Measurements from ENCODE around the gene SYT1. TPM values are rescaled to one million over a fixed set of nuclear protein-coding genes. Genes with fewer than 3 reads are reported as not detected.

SYT1 gene
- total and polyA plus RNA-seq, 2 experiments from 2014 or later = 48.7 to 51.7 TPM

GRCh38 chr12:79236920-79237319 is 372.3 kb downstream of the SYT1 start:
- peaks cover 4% of the 10 kb centered on the region for H3K36me3 Mint-ChIP-seq (ENCODE audit: low read depth)
- no peak overlapping the region for H2AFZ ChIP-seq
- H3K36me3 ChIP-seq (ENCODE audit: insufficient read depth) = no peaks in the 10 kb centered on the region
- DNase-seq (ENCODE audit: low spot score) = no peak
- no peak overlapping the region for H3K4me3 ChIP-seq
- no peaks in the 10 kb centered on the region for H3K9me3 Mint-ChIP-seq
- no peak overlapping the region for H3K4me3 Mint-ChIP-seq
- no peak overlapping the region for H3K27ac Mint-ChIP-seq
- no peaks in the 10 kb centered on the region for H3K9me2 ChIP-seq (ENCODE audit: insufficient read depth)
- no peaks in the 10 kb centered on the region for H3F3A ChIP-seq (replicated peaks; ENCODE audit: low read depth)
- no peaks in the 10 kb centered on the region for H4K20me1 ChIP-seq (replicated peaks; ENCODE audit: insufficient read depth)
- TF ChIP-seq ZNF462 (CRISPR knock-in tag; IDR thresholded peaks at IDR 0.05) (no peak), ZNF114 (CRISPR knock-in tag; IDR thresholded peaks at IDR 0.05) (no peak), POLR2AphosphoS5 (IDR thresholded peaks at IDR 0.05; ENCODE audit: low read depth) (no peak), JUNB (IDR thresholded peaks at IDR 0.05; ENCODE audit: unreplicated experiment) (no peak), EZH2 (IDR thresholded peaks at IDR 0.05; ENCODE audit: low read depth, unreplicated experiment) (no peak), REST (IDR thresholded peaks at IDR 0.05; ENCODE audit: unreplicated experiment) (no peak), CREB1 (CRISPR knock-in tag; IDR thresholded peaks at IDR 0.05; ENCODE audit: low read depth) (no peak), ZNF331 (CRISPR knock-in tag; IDR thresholded peaks at IDR 0.05; ENCODE audit: low read depth) (no peak), EZH2phosphoT487 (IDR thresholded peaks at IDR 0.05; ENCODE audit: unreplicated experiment) (no peak), NANOG (IDR thresholded peaks at IDR 0.05; ENCODE audit: borderline replicate concordance) (no peak), ETS1 (IDR thresholded peaks at IDR 0.05) (no peak), STAT1 (IDR thresholded peaks at IDR 0.05; ENCODE audit: unreplicated experiment) (no peak), CTCF (conservative IDR thresholded peaks at IDR 0.05; ENCODE audit: low read depth in 2 of 2) (no peak)
- no peak for ATAC-seq
- no peaks in the 10 kb centered on the region for H3K27me3 ChIP-seq (ENCODE audit: insufficient read depth)
- no peak overlapping the region for H3K27ac ChIP-seq (ENCODE audit: low read depth)
- H3K27me3 Mint-ChIP-seq (ENCODE audit: insufficient read depth, low read depth, poor library complexity) = no peaks in the 10 kb centered on the region
- H3K4me1 Mint-ChIP-seq = no peaks in the 10 kb centered on the region
- H3K79me2 ChIP-seq (replicated peaks; ENCODE audit: insufficient read depth) = no peaks in the 10 kb centered on the region
- H3K4me2 ChIP-seq = no peak overlapping the region; the same call in 1 of the 2 replicates
- H3K4me1 ChIP-seq (ENCODE audit: insufficient read depth) = peaks cover 20% of the 10 kb centered on the region
